AG04450 (cell line): ENCODE measurements around the gene USP7. TPM values are rescaled to one million over a fixed set of nuclear protein-coding genes. Genes with fewer than 3 reads are reported as not detected.

Source experiments
- CTCF ChIA-PET: fragments of 300-600, 350-600 bp; formaldehyde crosslinking; extraction: SDS; loops from one replicate; lab custom pipeline; 2022; ENCODE audit warnings: antibody characterized with exemption, inconsistent platforms; lab: Charles Lee
- POLR2A ChIA-PET: fragments of 350-600 bp; formaldehyde crosslinking; extraction: SDS; loops from one replicate; lab custom pipeline; 2021; ENCODE audit warnings: antibody characterized with exemption, inconsistent platforms; lab: Yijun Ruan, JAX
- DNase-seq: peaks from one replicate; pipeline ENCODE4 v3.0.0-alpha.2; 2011; ENCODE audit warnings: low read depth, low spot score
- H3K27ac ChIP-seq: one replicate; pipeline ENCODE4 v1.5.1; 2012; ENCODE audit warnings: low read depth, low read length, control low read depth
- H3K27me3 ChIP-seq: one replicate; pipeline ENCODE4 v1.6.0; 2012; ENCODE audit warnings: low read length; ENCODE audit not compliant: control insufficient read depth, insufficient read depth
- H3K4me3 ChIP-seq: 2 replicates; pipeline ENCODE4 v1.5.1; 2011; ENCODE audit warnings: mild to moderate bottlenecking, low read depth, low read length, control low read depth
- H3K9me3 ChIP-seq: 2 replicates; pipeline ENCODE4 v1.5.1; 2012; ENCODE audit warnings: low read length; ENCODE audit not compliant: control insufficient read depth, insufficient read depth
- polyA plus RNA-seq: library from polyadenylated mRNA; depleted of rRNA; stranded (reverse); fragments of >200 nt; gene quantifications from 2 replicates; pipeline ENCODE4 v1.2.3, GENCODE V29; 2011
- TF ChIP-seq, protein P1 (sequence below): IDR thresholded peaks from 2 replicates; pipeline ENCODE4 v1.5.1; 2011; ENCODE audit warnings: low read depth, low read length, control low read depth, inconsistent platforms

The USP7 gene
- polyA plus RNA-seq, 1 experiment: 26.9 TPM

DNA sequence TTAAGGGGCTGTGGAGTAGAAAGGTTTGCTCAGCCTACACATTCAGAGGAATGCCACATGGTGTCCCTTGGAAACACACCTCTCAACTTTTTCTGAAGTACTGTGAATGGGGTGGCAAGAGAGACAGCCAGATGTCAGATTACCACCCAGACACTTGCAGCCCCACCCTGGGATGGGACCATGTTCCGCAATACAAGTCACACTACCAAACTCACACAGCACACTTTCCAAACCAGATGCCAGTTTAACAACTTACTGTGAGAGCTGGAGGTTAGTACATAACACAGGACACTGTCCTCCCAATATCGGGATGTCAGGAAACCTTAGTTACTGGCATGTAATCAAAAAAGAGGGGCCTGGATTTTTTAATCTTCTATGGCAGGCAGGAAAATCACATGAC, 7.9 kb downstream of the USP7 start:
- Histone ChIP-seq H3K27me3 (no peaks in the 10 kb centered on the region), H3K4me3 (no peak overlapping the region), H3K27ac (no peak overlapping the region), H3K9me3 (no peaks in the 10 kb centered on the region)
- TF ChIP-seq, protein P1, sequence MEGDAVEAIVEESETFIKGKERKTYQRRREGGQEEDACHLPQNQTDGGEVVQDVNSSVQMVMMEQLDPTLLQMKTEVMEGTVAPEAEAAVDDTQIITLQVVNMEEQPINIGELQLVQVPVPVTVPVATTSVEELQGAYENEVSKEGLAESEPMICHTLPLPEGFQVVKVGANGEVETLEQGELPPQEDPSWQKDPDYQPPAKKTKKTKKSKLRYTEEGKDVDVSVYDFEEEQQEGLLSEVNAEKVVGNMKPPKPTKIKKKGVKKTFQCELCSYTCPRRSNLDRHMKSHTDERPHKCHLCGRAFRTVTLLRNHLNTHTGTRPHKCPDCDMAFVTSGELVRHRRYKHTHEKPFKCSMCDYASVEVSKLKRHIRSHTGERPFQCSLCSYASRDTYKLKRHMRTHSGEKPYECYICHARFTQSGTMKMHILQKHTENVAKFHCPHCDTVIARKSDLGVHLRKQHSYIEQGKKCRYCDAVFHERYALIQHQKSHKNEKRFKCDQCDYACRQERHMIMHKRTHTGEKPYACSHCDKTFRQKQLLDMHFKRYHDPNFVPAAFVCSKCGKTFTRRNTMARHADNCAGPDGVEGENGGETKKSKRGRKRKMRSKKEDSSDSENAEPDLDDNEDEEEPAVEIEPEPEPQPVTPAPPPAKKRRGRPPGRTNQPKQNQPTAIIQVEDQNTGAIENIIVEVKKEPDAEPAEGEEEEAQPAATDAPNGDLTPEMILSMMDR: no peak
- no peak for DNase-seq
- ChIA-PET POLR2A (no interaction called here), CTCF (no interaction called here)

DNA sequence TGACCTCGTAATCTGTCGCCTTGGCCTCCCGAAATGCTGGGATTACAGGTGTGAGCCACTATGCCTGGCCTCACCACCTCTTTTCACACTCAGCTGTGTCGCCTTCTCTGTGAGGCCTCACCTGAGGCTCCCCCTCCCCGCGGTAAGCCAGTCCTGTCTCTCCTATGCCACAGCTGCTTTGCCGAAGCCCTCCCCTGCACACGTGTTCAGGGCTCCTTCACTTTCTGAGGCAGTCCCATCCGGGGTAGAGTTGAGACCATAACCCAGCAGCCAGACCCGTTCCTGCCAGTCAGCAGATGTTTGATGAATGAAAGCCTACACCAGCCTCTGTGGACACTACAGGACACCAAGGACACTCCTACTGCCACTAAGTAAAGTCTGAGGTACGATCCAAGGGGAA, 10.6 kb downstream of the USP7 start:
- ChIA-PET POLR2A (no interaction called here), CTCF (interaction anchor here (0.7 kb wide), 1 partner anchor 14 kb away, joined by 3 read pairs; no protein-coding TSS in a partner anchor)
- TF ChIP-seq, protein P1: no peak
- no peak overlapping the region for H3K4me3 ChIP-seq
- H3K27ac ChIP-seq: no peak overlapping the region
- H3K9me3 ChIP-seq: no peaks in the 10 kb centered on the region
- no peaks in the 10 kb centered on the region for H3K27me3 ChIP-seq
- no peak for DNase-seq

DNA sequence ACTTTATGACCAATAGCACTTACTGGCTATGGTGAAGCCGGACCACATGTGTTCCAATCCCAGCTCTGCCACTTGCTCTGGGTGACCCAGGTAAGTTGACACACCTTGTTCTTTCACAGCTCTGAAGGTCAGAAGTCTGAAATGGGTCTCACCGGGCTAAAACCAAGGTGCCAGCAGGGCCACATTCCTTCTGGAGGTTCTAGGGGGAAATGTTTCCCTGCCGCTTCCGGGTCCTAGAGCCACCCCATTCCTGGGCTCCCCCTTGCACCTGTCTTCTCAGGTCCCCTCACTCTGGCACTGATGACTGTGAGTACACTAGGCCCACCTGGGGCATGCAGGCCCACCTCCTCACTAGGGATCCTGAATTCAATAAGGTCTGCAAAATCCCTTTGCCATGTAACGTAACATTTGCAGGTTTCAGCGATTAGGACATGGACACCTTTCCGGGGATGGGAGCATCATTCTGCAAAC, 11.4 kb downstream of the USP7 start:
- CTCF ChIA-PET: no interaction called here
- no peaks in the 10 kb centered on the region for H3K9me3 ChIP-seq

DNA sequence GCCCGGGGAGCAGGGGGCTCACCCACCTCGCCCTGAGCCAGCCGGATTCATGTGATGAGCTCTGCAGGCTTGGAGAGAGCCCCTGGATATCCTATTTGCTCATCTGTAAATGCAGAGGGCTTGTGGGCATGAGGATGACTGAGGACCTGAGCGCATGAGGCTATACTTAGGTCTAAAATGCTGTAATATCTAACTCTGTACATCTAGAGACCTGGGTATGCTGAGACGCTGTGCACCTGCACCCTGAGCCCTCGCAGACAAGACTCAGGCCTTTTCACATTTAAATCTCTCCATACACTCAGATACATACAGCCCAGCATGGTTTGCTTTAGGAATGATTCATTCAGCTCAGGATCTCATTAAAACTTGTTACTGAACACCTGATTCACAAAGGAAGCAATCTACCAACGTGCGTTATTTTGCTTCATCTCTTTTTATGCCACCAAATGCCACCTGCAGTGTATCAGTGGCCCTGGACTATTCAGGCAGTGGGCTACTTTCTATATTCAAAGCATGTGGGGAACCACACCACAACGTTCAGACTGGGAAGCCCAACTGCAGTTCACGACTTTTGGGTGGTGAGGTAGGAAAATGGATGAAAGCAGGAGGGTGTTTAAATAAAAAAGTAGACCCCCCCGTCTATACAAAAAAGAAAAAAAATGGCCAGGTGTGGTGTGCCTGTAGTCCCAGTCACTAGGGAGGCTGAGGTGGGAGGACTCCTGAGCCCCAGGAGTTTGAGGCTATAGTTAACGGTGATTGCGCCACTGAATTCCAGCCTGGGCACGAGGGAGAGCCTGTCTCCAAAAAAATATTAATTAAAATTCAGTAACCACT, 12.0 kb downstream of the USP7 start:
- Histone ChIP-seq H3K27ac (no peak overlapping the region), H3K4me3 (no peak overlapping the region), H3K27me3 (no peaks in the 10 kb centered on the region), H3K9me3 (no peaks in the 10 kb centered on the region)
- TF ChIP-seq, protein P1: no peak
- ChIA-PET CTCF (interaction anchor here (1.5 kb wide), 1 partner anchor 57 kb away, joined by 7 read pairs; no protein-coding TSS in a partner anchor), POLR2A (no interaction called here)
- DNase-seq: no peak

More for the DNA sequence above, 11.4 kb downstream of the USP7 start:
- TF ChIP-seq, protein P1: no peak
- no peak overlapping the region for H3K27ac ChIP-seq
- POLR2A ChIA-PET: no interaction called here
- no peaks in the 10 kb centered on the region for H3K27me3 ChIP-seq
- no peak for DNase-seq
- no peak overlapping the region for H3K4me3 ChIP-seq

DNA sequence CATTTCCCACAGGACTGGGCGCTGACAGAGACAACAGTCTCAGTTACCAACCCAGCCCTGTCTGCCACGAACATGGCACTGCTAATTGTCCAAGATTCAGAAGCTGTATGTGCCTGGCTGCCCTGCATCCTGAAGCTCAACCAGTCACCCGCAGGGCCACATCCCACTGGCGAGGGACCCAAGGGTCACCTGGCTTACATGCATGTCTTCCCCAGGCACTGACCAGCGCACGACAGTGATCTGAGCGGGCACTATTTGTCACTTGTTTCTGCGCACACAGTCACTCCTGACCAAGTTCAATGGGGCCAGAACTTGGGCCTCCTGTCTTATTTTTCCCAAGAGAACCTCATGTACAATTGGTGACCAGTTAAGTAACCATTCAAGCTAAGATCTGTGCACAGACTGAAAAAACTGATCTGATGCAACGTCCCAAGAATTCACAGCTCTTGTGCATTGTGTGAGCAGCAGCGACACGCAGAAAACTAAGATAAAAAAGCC, 13.1 kb downstream of the USP7 start:
- POLR2A ChIA-PET: no interaction called here
- CTCF ChIA-PET: interaction anchor here (1.2 to 1.5 kb wide), 2 partner anchors 14 to 58 kb away, joined by 4 to 7 read pairs; no protein-coding TSS in a partner anchor
- Histone ChIP-seq H3K27me3 (no peaks in the 10 kb centered on the region), H3K4me3 (no peak overlapping the region), H3K9me3 (no peaks in the 10 kb centered on the region), H3K27ac (no peak overlapping the region)
- DNase-seq: no peak
- TF ChIP-seq, protein P1: no peak
